Measurements from ENCODE around the gene NEK9.
A peak's percentile ranks its signal among the peaks of the same experiment; 100 is the strongest.
"Not testable (repeated sequence)": the region's sequence is repeated elsewhere in the genome, so short reads cannot be mapped to it uniquely, and the experiment has no call there.

The NEK9 gene

GRCh38 chr14:75126679-75127473 is at the start of gene NEK9:
Gene NEK9, minus strand, starts transcription at chr14:75127048. Its CDS starts 127 bp downstream, at chr14:75126921.
- DNase-seq = peak; percentile 81 to 89

GRCh38 chr14:75176142-75176820 is 49.4 kb upstream of the NEK9 start, which contains the start of gene TMED10:
Gene TMED10, minus strand, starts transcription at chr14:75176612. Its CDS starts 33 bp downstream, at chr14:75176579.
- DNase-seq = peak; percentile 63 to 96

GRCh38 chr14:75175677-75176141 is 48.9 kb upstream of the NEK9 start:
- no peak for DNase-seq

- no peak for DNase-seq
These were observed 47.2 kb upstream of the NEK9 start for GRCh38 chr14:75174066-75174465.

- DNase-seq = no peak
These were observed 43.9 kb upstream of the NEK9 start for GRCh38 chr14:75170772-75171171.

- DNase-seq = no peak
These were observed 41.9 kb upstream of the NEK9 start for GRCh38 chr14:75168586-75169335.

GRCh38 chr14:75167325-75167724 is 40.5 kb upstream of the NEK9 start:
- no peak for DNase-seq

- DNase-seq = no peak
These were observed 38.9 kb upstream of the NEK9 start for GRCh38 chr14:75165586-75166391.

- no peak for DNase-seq
These were observed 38.0 kb upstream of the NEK9 start for GRCh38 chr14:75164809-75165208.

GRCh38 chr14:75163677-75164076 is 36.8 kb upstream of the NEK9 start:
- DNase-seq = no peak

GRCh38 chr14:75162631-75163030 is 35.8 kb upstream of the NEK9 start:
- DNase-seq = no peak

GRCh38 chr14:75158843-75159614 is 32.2 kb upstream of the NEK9 start:
- no peak for DNase-seq

GRCh38 chr14:75156901-75157300 is 30.1 kb upstream of the NEK9 start:
- DNase-seq = no peak

GRCh38 chr14:75156111-75156510 is 29.3 kb upstream of the NEK9 start:
- DNase-seq = no peak

- DNase-seq = no peak
These were observed 28.3 kb upstream of the NEK9 start for GRCh38 chr14:75155169-75155568.

GRCh38 chr14:75153295-75153694 is 26.4 kb upstream of the NEK9 start:
- DNase-seq = no peak

- no peak for DNase-seq
These were observed 25.0 kb upstream of the NEK9 start for GRCh38 chr14:75151851-75152250.

GRCh38 chr14:75150637-75151036 is 23.8 kb upstream of the NEK9 start:
- not testable (repeated sequence) for DNase-seq

- DNase-seq = no peak
These were observed 23.3 kb upstream of the NEK9 start for GRCh38 chr14:75150150-75150549.

GRCh38 chr14:75147423-75148071 is 20.7 kb upstream of the NEK9 start:
- no peak for DNase-seq

GRCh38 chr14:75144944-75145343 is 18.1 kb upstream of the NEK9 start:
- no peak for DNase-seq
